Activated gamma-delta T cell treated with Interleukin-2 at 50 U/mL for 16 hours (primary cell): ENCODE results near the gene SIGLEC5.

ENCODE experiments used
- DNase-seq: peaks from one replicate; pipeline ENCODE4 v3.0.0-alpha.2; 2020

The SIGLEC5 gene

GRCh38 chr19:51627491-51628138 is 2.6 kb downstream of the SIGLEC5 start:
- DNase-seq: no peak

GRCh38 chr19:51626675-51627074 is 3.5 kb downstream of the SIGLEC5 start:
- no peak for DNase-seq

- no peak for DNase-seq
These were observed 9.0 kb downstream of the SIGLEC5 start for GRCh38 chr19:51621178-51621577.

GRCh38 chr19:51615991-51616390 is 14.2 kb downstream of the SIGLEC5 start:
- DNase-seq: no peak

GRCh38 chr19:51614789-51615188 is 15.4 kb downstream of the SIGLEC5 start:
- no peak for DNase-seq

GRCh38 chr19:51610576-51610975 is 19.6 kb downstream of the SIGLEC5 start:
- DNase-seq: no peak

- DNase-seq: peak; percentile 35
These were observed 22.2 kb downstream of the SIGLEC5 start for GRCh38 chr19:51607920-51608562.

- no peak for DNase-seq
These were observed 23.1 kb downstream of the SIGLEC5 start for GRCh38 chr19:51607077-51607476.

- DNase-seq: no peak
These were observed 27.9 kb downstream of the SIGLEC5 start for GRCh38 chr19:51602189-51602854.

- DNase-seq: peak; percentile 31
These were observed 29.1 kb downstream of the SIGLEC5 start for GRCh38 chr19:51600940-51601580.

GRCh38 chr19:51599084-51599483 is 31.1 kb downstream of the SIGLEC5 start:
- no peak for DNase-seq

- no peak for DNase-seq
These were observed 31.9 kb downstream of the SIGLEC5 start for GRCh38 chr19:51598159-51598915.

GRCh38 chr19:51595190-51596175 is 34.7 kb downstream of the SIGLEC5 start:
- no peak for DNase-seq

- DNase-seq: no peak
These were observed 35.5 kb downstream of the SIGLEC5 start for GRCh38 chr19:51594774-51595109.

GRCh38 chr19:51593969-51594773 is 36.0 kb downstream of the SIGLEC5 start:
- DNase-seq: peak; percentile 97

GRCh38 chr19:51593138-51593890 is 36.9 kb downstream of the SIGLEC5 start:
- no peak for DNase-seq

GRCh38 chr19:51592521-51592920 is 37.7 kb downstream of the SIGLEC5 start:
- DNase-seq: no peak

- DNase-seq: no peak
These were observed 39.8 kb downstream of the SIGLEC5 start for GRCh38 chr19:51590441-51590840.

- no peak for DNase-seq
These were observed 40.7 kb downstream of the SIGLEC5 start for GRCh38 chr19:51589511-51589910.
